Stimulated activated CD4-positive, alpha-beta T cell treated with anti-CD3 and anti-CD28 coated beads, Interleukin-4, amount 100 ng/mL, for 48 hours (primary cell): Measurements from ENCODE around the gene TACC2.

Experiments
- DNase-seq, 2 donors: peaks; one replicate each; pipeline ENCODE4 v3.0.0-alpha.2; 2020; ENCODE audit warnings: low read depth in 2 of 2

TACC2 gene

DNA sequence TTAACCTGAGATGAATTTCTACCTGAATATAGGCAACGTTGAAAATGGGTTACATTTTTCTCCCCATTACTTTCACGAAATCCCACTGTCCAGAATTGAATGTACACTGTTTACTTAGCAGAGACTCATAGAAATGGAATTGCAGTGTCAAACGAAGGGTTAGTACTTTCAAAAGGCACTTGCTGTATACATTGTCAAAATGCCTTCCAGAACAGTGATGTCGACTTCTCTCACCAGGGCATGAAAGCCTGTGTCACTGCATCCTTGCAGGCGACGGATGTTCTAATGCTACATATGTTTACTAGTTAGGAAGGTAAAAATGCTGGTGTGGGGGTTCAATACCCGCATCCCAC lies 41.2 kb downstream of the TACC2 start:
- DNase-seq: no peak

DNA sequence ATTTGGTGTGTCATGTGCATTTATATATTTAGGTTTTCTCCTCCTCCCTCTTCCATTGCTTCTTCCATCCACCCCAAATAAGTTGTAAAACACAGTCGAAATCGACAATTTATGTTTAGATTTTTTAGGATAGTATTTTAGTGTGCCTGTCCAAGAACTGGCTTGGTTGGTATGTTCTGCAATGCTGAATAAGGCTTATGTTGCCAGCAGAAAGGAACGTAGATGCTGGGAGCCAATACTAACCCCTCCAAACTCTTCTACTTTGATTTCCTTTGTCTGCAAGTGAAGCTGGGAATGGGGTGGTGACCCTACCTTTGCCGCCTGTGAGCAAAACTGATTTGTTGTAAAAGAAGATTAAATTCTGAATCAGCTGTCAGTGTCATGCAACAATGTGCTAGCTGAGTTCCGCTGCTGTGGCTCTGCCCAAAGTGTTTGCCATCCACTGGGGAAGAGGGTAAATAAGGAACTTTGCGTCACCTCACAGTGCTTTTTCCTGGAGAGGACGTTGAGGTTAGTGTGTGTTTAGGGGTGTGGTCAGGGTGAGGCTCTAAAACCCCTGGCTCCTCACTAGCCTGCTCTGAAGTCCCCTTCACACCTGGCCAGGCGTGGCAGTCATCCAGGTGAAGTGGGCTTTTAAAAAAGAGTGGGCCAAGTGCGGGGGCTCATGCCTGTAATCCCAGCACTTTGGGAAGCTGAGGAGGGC lies 44.4 kb downstream of the TACC2 start:
- DNase-seq: no peak

DNA sequence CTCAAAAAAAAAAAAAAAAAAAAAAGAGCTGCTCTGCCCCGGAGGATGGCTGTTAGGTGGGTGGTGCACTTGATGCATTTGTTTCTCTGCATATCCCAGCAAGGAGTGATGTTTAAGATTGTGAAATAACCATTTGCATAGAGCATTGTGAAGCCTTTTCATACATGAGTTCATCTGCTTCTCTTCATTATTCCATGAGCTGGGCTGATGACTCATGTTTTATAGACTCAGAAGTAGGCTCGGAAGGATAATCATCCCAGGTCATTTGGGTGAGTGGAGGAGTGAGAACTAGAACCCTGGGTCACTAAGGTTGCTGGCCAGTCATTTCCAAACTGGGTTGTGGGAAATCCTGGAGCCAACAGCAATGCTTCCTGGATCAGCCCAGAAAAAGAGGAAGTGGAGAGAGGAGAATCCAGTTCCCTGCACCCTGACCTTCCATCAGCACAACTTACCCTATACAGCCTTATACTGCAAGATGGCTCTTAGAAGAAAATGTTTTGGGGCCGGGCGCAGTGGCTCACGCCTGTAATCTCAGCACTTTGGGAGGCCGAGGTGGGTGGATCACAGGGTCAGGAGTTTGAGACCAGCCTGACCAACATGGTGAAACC lies 45.3 kb downstream of the TACC2 start:
- DNase-seq: no peak

DNA sequence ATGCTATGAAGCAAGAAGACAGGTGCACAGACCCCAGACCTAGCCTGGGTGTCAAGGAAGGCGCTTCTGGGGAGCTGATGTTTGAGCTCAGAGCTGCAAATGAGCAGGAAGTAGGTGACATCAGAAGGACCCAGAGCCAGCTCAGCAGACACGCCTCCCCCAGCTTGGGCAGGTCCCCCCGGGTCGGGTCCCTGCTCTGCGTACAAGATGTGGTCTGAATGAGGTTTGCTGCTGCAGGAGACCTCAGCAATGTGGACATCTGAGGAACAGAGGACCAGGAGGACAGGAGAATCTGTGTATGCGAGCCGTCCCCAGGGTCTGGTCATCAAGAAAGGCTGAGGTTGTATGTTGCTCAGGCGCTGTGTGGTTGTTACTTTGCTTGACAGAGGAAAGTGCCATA lies 51.8 kb downstream of the TACC2 start:
- no peak for DNase-seq

DNA sequence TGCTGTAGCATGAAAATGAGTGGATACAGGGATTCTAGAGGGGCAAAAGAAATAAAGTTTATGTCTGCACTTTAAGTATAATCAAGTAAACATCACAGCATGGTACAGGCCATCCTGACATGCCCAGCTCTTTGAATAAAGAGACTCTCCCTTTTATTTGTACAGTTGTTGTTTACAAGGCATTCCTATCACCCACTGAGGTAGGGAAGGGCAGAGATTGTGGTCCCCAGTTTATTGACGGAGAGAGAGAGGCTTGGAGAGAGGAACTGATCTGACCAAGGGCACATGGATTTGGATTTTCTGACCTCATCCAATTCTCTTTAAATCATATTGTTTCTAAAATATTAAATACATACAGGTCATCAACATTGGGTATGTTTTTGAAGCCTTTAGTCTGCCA lies 53.9 kb downstream of the TACC2 start:
- DNase-seq: no peak

DNA sequence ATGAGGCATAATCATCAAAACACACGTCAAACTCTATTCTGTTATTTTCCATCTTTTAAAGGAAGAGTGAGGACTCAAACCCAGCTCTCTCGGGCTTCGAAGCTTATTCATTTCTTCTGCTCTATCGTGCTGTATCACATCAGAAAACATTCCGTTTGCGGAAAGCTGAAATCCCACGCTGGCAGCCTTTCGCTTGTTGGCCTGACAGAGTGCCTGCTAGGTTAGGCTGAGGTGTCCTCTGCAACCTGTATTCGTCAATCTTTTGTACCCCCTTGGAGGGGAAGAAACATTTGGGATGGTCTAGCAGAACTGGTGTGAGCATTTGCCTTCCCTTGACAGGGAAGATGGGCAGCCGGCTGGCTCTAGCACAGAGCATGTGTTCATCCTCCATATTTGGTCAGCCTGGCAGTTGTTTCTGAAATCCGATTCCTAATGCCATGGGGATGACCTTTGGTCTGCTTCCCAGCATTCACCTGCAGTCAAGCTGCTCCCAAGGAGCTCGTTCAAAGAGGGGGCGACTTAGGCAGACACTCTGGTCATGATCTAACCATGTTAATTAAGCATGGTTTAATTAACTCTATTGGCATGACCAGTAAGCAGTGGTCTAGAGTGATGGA lies 55.2 kb downstream of the TACC2 start:
- no peak for DNase-seq

GRCh38 chr10:122044713-122045112 lies 55.8 kb downstream of the TACC2 start:
- no peak for DNase-seq

DNA sequence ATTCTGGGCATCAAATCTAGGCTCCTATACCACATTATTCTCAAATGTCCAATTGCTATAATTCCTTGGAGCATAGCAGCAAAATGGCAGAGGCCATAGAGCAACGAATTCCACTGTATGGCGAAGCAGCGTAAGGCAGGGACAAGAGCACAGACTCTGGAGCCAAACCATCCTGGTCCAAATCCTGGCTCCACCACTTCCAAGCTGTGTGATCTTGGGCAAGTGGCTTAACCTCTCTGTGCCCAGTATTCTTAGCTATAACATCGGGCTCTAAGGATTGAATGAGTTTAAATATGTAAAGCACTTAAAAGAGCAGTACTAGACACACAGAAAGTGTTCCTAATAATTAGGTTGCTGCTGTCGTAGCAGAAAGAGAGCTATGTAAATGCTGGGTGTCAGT lies 56.2 kb downstream of the TACC2 start:
- DNase-seq: no peak

- no peak for DNase-seq
Measured at GRCh38 chr10:122047560-122047959, 58.6 kb downstream of the TACC2 start.

GRCh38 chr10:122049076-122049475 lies 60.1 kb downstream of the TACC2 start:
- no peak for DNase-seq

DNA sequence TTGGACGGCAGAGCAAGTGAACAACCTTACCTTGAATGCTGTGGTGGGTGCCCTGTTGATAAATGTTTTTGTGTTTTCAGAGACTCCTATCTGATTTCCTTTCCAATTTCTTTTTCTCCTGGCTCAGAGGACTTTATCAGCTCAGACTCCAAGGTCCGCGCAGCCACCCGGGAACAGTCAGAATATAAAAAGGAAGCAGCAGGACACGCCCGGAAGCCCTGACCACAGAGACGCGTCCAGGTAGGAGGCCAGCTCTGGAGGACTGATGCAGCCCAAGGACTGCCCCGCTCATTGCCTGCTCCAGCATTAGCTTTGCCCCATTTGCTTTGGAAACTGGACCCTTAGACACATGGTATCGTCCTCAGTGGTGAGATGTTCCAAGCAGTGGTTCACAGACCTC lies 61.3 kb downstream of the TACC2 start:
- DNase-seq: no peak

DNA sequence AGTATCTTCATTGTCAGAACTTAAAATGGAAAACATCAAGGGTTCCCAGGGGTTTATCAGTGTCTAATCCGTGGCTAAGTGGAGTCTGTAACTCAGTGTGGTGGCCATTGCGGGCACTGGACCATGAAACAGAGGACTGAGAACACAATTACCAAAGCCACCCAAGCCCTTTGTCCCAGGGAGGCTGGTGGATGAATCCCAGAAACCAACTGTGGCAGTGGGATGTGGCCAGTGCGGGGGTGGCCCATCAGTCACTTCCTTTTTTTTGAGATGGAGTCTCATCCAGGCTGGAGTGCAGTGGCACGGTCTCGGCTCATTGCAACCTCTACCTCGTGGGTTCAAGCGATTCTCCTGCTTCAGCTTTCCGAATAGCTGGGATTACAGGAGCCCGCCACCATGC lies 61.8 kb downstream of the TACC2 start:
- no peak for DNase-seq

DNA sequence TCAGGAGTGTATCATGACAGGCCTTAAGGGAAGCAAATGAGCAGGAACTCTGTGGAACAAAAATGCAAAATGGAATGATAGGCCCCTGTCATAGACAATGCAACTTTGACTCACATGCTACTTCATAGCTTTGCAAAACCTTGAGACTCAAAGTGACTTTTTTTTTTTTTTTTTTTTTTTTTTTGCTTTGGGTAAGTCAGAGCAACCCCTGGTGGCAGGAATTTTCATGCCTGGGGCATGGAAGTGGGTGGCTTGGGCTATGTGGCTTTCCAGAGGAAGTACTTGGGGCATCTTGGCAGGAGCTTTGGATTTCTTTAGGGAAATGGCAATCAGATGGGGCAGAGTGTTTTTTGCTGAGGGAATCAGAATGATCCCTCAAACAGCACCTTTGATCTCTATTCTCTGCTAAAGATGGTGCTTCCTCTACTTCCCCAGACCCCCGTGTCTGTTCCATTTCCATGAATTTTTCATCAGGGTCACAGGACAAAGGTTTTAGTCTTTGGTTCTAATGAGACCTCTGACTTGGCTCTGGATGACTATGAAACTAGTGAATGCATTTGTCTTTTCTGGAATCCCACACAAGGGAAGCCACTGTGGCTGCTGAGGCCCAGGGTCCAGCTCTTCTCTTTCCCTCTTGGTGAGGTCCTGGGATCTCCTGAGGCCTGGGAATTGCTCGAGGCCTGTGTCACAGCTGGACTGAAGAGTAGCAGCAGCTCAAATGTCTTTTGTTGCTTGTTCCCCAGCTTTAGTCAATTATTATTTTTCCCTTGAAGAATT lies 62.8 kb downstream of the TACC2 start:
- DNase-seq: no peak

- DNase-seq: no peak
Measured at GRCh38 chr10:122052701-122053100, 63.7 kb downstream of the TACC2 start.

GRCh38 chr10:122053314-122053713 lies 64.4 kb downstream of the TACC2 start:
- DNase-seq: no peak

DNA sequence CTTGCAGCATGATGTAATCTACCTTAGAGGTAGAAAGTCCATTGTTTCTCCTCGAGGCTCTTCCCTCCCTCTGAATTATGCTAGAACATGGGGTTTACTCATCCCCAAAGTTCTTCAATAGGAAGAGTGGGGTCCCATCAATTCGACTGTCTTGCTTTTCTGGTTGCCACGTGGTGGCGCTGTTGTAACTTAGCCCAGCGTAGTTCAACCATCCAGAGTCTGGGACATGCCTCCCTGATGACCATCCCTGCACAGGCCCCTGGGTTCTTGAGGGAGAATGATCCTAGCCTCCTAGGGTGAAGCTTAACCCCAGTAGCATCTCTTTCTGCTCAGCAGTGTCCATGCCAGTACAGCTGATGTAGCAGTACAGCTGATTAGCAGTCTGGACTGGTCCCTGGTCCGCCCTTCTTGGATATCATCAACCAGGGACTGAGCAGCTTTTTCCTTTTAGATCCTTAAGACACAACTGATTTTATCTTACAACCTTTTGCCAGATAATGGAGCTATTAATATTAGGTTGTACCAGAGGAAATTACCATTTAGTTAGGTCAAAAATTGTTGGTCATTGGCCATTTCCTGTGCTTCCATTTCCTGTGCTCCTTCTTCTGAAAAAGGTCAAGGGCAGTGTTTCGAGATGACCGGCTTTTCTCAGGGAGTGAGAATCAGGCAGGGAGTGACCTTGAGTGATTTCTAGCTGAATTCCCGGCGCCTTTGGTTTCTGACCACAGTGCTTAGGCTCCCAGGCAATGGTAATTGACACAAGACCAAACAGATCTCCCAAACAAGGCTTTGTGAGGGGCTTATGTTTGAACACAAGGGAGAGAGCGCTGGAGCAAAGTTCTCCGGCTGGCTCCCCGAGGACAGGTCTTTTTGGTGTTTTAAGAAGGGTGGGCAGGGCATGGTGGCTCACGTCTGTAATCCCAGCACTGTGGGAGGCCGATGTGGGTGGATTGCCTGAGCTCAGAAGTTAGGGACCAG lies 65.4 kb downstream of the TACC2 start:
- DNase-seq: peak in 1 of 2 donors; percentile 8

DNA sequence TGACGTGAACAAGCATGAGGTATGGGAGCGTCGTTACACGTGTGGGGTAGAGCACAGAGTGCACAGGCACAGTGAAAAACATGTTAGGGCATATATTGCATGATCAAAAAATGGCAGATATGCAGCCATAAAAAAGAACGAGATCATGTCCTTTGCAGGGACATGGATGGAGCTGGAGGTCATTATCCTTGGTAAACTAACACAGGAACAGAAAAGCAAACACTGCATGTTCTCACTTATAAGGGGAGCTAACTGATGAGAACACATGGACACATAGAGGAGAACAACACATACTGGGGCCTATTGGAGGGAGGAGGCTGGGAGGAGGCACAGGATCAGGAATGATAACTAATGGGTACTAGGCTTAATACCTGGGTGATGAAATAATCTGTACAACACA lies 66.3 kb downstream of the TACC2 start:
- no peak for DNase-seq

GRCh38 chr10:122056431-122057094 lies 67.6 kb downstream of the TACC2 start:
- DNase-seq: no peak

- no peak for DNase-seq
Measured at GRCh38 chr10:122057841-122058413, 69.0 kb downstream of the TACC2 start.

- no peak for DNase-seq
Measured at GRCh38 chr10:122060250-122060649, 71.3 kb downstream of the TACC2 start.
